22Rv1 (cell line): ENCODE results near the gene CNTNAP2.

Source experiments
- CTCF ChIP-seq: fragments of 450-650 bp; IDR thresholded peaks from 2 replicates; pipeline ENCODE4 v1.5.1; 2017; ENCODE audit warnings: mild to moderate bottlenecking
- ZFX ChIP-seq: fragments of 450-650 bp; IDR thresholded peaks from 2 replicates; pipeline ENCODE4 v1.6.1; 2017; ENCODE audit warnings: antibody characterized with exemption, borderline replicate concordance

GRCh38 chr7:146479040-146479439 is 362.4 kb downstream of the CNTNAP2 start:
- TF ChIP-seq CTCF (no peak), ZFX (no peak)
